Endothelial cell of umbilical vein (primary cell): ENCODE measurements around the gene DNASE1. TPM values are rescaled to one million over a fixed set of nuclear protein-coding genes. Genes with fewer than 3 reads are reported as not detected.

Experiments
- BruUV-seq: library from RNA; stranded (reverse); fragments of 400-500 nt; replicated peaks from 2 replicates; lab custom pipeline; 2021; lab: Mats Ljungman, UMichigan
- CTCF ChIA-PET: fragments of 300-600, 350-600 bp; sonication (Branson Sonifier 250); formaldehyde crosslinking; loops from one replicate; lab custom pipeline; 2021; ENCODE audit warnings: antibody characterized with exemption, inconsistent platforms; lab: Charles Lee
- POLR2A ChIA-PET: fragments of 300-600, 350-600 bp; sonication (Branson Sonifier 250); formaldehyde crosslinking; loops from one replicate; lab custom pipeline; 2021; ENCODE audit warnings: antibody characterized with exemption, inconsistent platforms; lab: Charles Lee
- DNase-seq: peaks from one replicate; pipeline ENCODE4 v3.0.0-alpha.2; 2011; ENCODE audit warnings: low read depth, low spot score
- FAIRE-seq: peaks from 2 replicates; lab custom pipeline; 2011; peaks lifted over from hg19 to GRCh38; lab: Jason Lieb, UNC
- H2AFZ ChIP-seq: 2 replicates; pipeline ENCODE4 v1.6.0; 2012; ENCODE audit warnings: low read depth, low read length, control low read depth, inconsistent platforms
- H3K27ac ChIP-seq: 2 replicates; pipeline ENCODE4 v1.5.1; 2011; ENCODE audit warnings: low read depth, mild to moderate bottlenecking, control low read depth, low read length, moderate library complexity; ENCODE audit not compliant: insufficient read depth
- H3K27me3 ChIP-seq, 2 experiments: 2 replicates each; pipeline versions ENCODE4 v1.6.0 to v1.6.1; 2011; ENCODE audit warnings: low read length in 2 of 2, mixed read lengths in 1 of 2; ENCODE audit not compliant: control insufficient read depth in 2 of 2, insufficient read depth in 2 of 2
- H3K36me3 ChIP-seq, 2 experiments: 2 replicates in 1 of 2; 3 replicates in 1 of 2; pipeline ENCODE4 v1.5.1; 2011; ENCODE audit warnings: low read length in 2 of 2, mild to moderate bottlenecking in 1 of 2, moderate library complexity in 1 of 2; ENCODE audit not compliant: control insufficient read depth in 2 of 2, insufficient read depth in 2 of 2; ENCODE audit errors: extremely low read depth in 1 of 2
- H3K4me1 ChIP-seq: 3 replicates; pipeline ENCODE4 v1.5.1; 2011; ENCODE audit warnings: mild to moderate bottlenecking, low read length; ENCODE audit not compliant: control insufficient read depth, insufficient read depth; ENCODE audit errors: extremely low read depth
- H3K4me2 ChIP-seq: 2 replicates; pipeline ENCODE4 v1.6.1; 2011; ENCODE audit warnings: low read length, control low read depth, mixed read lengths; ENCODE audit not compliant: insufficient read depth
- H3K4me3 ChIP-seq, 3 experiments: fragments of 200-600 bp in 1 of 3; sonication (generic), shearing (Covaris generic) in 1 of 3; replicated peaks in 1 of 3; 2 replicates each; pipeline ENCODE4 v1.5.1; 2011 to 2016; ENCODE audit warnings: control low read depth in 3 of 3, low read length in 3 of 3, mild to moderate bottlenecking in 2 of 3, inconsistent platforms in 1 of 3, low read depth in 1 of 3, moderate library complexity in 1 of 3; ENCODE audit not compliant: insufficient read depth in 1 of 3
- H3K79me2 ChIP-seq: 2 replicates; pipeline ENCODE4 v1.6.0; 2012; ENCODE audit warnings: low read length, inconsistent platforms; ENCODE audit not compliant: control insufficient read depth, insufficient read depth
- H3K9ac ChIP-seq: replicated peaks from 2 replicates; pipeline ENCODE3; 2011; ENCODE audit warnings: low read length, control low read depth; ENCODE audit not compliant: insufficient read depth; ENCODE audit errors: extremely low read depth
- H3K9me1 ChIP-seq: replicated peaks from 3 replicates; pipeline ENCODE4 v1.6.0; 2011; ENCODE audit warnings: mild to moderate bottlenecking, low read length; ENCODE audit not compliant: control insufficient read depth, insufficient read depth; ENCODE audit errors: extremely low read depth
- H3K9me3 ChIP-seq: replicated peaks from 2 replicates; pipeline ENCODE4 v1.5.1; 2012; ENCODE audit warnings: low read length, inconsistent platforms; ENCODE audit not compliant: control insufficient read depth, insufficient read depth
- H4K20me1 ChIP-seq: replicated peaks from 2 replicates; pipeline ENCODE3; 2011; ENCODE audit warnings: mild to moderate bottlenecking, low read length; ENCODE audit not compliant: control insufficient read depth, insufficient read depth; ENCODE audit errors: extremely low read depth
- EZH2 ChIP-seq: IDR thresholded peaks from 2 replicates; pipeline ENCODE4 v1.6.1; 2012; ENCODE audit warnings: borderline replicate concordance, low read depth, mild to moderate bottlenecking, moderate library complexity, low read length, inconsistent platforms; ENCODE audit not compliant: severe bottlenecking
- FOS ChIP-seq: IDR thresholded peaks from 2 replicates; pipeline ENCODE4 v1.6.1; 2011; ENCODE audit warnings: mild to moderate bottlenecking, low read length, moderate library complexity, borderline replicate concordance; ENCODE audit not compliant: insufficient read depth
- JUN ChIP-seq: IDR thresholded peaks from 2 replicates; pipeline ENCODE4 v1.6.1; 2011; ENCODE audit warnings: borderline replicate concordance, low read depth; ENCODE audit not compliant: insufficient read length, insufficient read depth
- MAX ChIP-seq: IDR thresholded peaks from 2 replicates; pipeline ENCODE4 v1.6.1; 2011; ENCODE audit not compliant: insufficient read depth, insufficient read length
- MYC ChIP-seq: IDR thresholded peaks from one replicate; pipeline ENCODE4 v1.6.1; 2011; ENCODE audit warnings: mild to moderate bottlenecking, low read depth, low read length
- POLR2A ChIP-seq: IDR thresholded peaks from 2 replicates; pipeline ENCODE4 v1.6.1; 2012; ENCODE audit warnings: low read depth, mild to moderate bottlenecking, control low read depth, low read length
- POLR2AphosphoS5 ChIP-seq: IDR thresholded peaks from 2 replicates; pipeline ENCODE4 v1.6.1; 2012; ENCODE audit warnings: low read depth, mild to moderate bottlenecking, control low read depth, low read length, moderate library complexity; ENCODE audit not compliant: insufficient read depth
- dilution Hi-C: fragments of 300-500 bp; cut with MboI; formaldehyde crosslinking; loops from one replicate; pipeline ENCODE4 v1.15.0; 2019; ENCODE audit warnings: low sequenced_read_pairs; ENCODE audit not compliant: extremely low pct_ligation_motif_present
- intact Hi-C: fragments of 100-400 bp; cut with micrococcal nuclease; formaldehyde crosslinking; loops from one replicate; pipeline ENCODE4 v1.10.0; 2022
- polyA plus RNA-seq, 4 experiments: library from polyadenylated mRNA; depleted of rRNA in 3 of 4; stranded (reverse) in 3 of 4; unstranded in 1 of 4; fragments of >200 nt; gene quantifications; 2 replicates each; pipeline versions ENCODE4 v1.2.1 to v1.2.3, GENCODE V29; 2011 to 2012; ENCODE audit warnings: missing spikeins in 1 of 4
- total RNA-seq: library from RNA; stranded (reverse); gene quantifications from 2 replicates; pipeline ENCODE4 v1.2.3, GENCODE V29; 2021
- TF ChIP-seq, protein P1 (sequence below), 2 donors: IDR thresholded peaks; 1 replicate in 1 of 2; 2 replicates in 1 of 2; pipeline ENCODE4 v1.5.1; 2011; ENCODE audit warnings: low read length in 2 of 2, mild to moderate bottlenecking in 2 of 2, moderate library complexity in 2 of 2, control low read depth in 1 of 2, inconsistent platforms in 1 of 2, low read depth in 1 of 2; ENCODE audit not compliant: insufficient read depth in 1 of 2; ENCODE audit errors: extremely low read depth in 1 of 2

The DNASE1 gene
- total and polyA plus RNA-seq, 2 donors (not counting 3 experiments of a cell fraction or from before 2014, with no cell fraction given): 11.1 to 13.5 TPM

DNA sequence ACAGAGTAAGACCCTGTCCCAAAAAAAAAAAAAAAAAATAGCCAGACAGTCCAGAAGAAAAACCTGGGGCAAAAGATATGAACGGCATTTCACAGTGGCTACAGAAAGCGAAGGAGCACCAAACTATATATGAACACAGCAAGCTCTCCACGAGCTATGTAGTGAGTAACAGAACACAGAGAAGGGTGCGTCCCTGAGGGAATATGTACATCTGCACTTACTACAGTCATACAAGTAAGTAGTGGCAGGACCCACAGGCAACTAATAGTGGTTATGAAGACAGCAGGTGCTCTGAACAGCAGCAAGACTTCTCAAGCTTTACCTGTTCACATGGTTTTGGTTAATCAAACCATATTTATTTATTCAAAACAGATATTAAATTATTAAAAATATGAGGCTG, 47.0 kb downstream of the DNASE1 start:
- FAIRE-seq: no peak

GRCh38 chr16:3702082-3702481, 47.6 kb downstream of the DNASE1 start:
- Histone ChIP-seq H4K20me1 (no peaks in the 10 kb centered on the region), H3K4me1 (no peaks in the 10 kb centered on the region), H3K9me3 (no peaks in the 10 kb centered on the region), H3K4me3 (no peak overlapping the region), H3K9me1 (no peaks in the 10 kb centered on the region), H3K36me3 (no peaks in the 10 kb centered on the region), H3K27ac (no peak overlapping the region), H3K79me2 (peaks cover 10% of the 10 kb centered on the region), H3K27me3 (no peaks in the 10 kb centered on the region), H3K9ac (no peak overlapping the region), H3K4me2 (no peak overlapping the region), H2AFZ (no peak overlapping the region)
- TF ChIP-seq EZH2 (no peak), MYC (no peak), POLR2AphosphoS5 (no peak), MAX (no peak), FOS (no peak), JUN (no peak)
- TF ChIP-seq, protein P1, sequence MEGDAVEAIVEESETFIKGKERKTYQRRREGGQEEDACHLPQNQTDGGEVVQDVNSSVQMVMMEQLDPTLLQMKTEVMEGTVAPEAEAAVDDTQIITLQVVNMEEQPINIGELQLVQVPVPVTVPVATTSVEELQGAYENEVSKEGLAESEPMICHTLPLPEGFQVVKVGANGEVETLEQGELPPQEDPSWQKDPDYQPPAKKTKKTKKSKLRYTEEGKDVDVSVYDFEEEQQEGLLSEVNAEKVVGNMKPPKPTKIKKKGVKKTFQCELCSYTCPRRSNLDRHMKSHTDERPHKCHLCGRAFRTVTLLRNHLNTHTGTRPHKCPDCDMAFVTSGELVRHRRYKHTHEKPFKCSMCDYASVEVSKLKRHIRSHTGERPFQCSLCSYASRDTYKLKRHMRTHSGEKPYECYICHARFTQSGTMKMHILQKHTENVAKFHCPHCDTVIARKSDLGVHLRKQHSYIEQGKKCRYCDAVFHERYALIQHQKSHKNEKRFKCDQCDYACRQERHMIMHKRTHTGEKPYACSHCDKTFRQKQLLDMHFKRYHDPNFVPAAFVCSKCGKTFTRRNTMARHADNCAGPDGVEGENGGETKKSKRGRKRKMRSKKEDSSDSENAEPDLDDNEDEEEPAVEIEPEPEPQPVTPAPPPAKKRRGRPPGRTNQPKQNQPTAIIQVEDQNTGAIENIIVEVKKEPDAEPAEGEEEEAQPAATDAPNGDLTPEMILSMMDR (IDR thresholded peaks at IDR 0.05; ENCODE audit: extremely low read depth in 1 of 2, insufficient read depth in 1 of 2, low read depth in 1 of 2, low read length in 2 of 2): no peak
- CTCF ChIA-PET: interaction anchor here (1.3 to 4.2 kb wide), 2 partner anchors 11 kb away, joined by 3 to 24 read pairs; no protein-coding TSS in a partner anchor
- FAIRE-seq (no peak), DNase-seq (no peak)
- POLR2A ChIA-PET: no interaction called here
- BruUV-seq: no TSS peak
- intact Hi-C loops (no loop called here), dilution Hi-C loops (no loop called here)

More for the DNA sequence above, 47.0 kb downstream of the DNASE1 start:
- Histone ChIP-seq H2AFZ (no peak overlapping the region), H4K20me1 (no peaks in the 10 kb centered on the region), H3K4me1 (no peaks in the 10 kb centered on the region), H3K27me3 (no peaks in the 10 kb centered on the region), H3K4me2 (no peak overlapping the region), H3K79me2 (peaks cover 9% of the 10 kb centered on the region), H3K36me3 (no peaks in the 10 kb centered on the region), H3K9me1 (no peaks in the 10 kb centered on the region), H3K4me3 (no peak overlapping the region), H3K9me3 (no peaks in the 10 kb centered on the region), H3K9ac (no peak overlapping the region), H3K27ac (no peak overlapping the region)
- dilution Hi-C loops (no loop called here), intact Hi-C loops (no loop called here)
- no peak for DNase-seq
- no TSS peak for BruUV-seq
- TF ChIP-seq JUN: no peak
- no peak for TF ChIP-seq POLR2A
- TF ChIP-seq POLR2AphosphoS5: no peak
- ChIA-PET CTCF (interaction anchor here (1.1 to 4.2 kb wide), 3 partner anchors 11 to 17 kb away, joined by 3 to 24 read pairs (median 3); no protein-coding TSS in a partner anchor), POLR2A (no interaction called here)
